Anterior cingulate cortex (tissue), 58 donors: ENCODE measurements around the gene SLC17A9.

Experiments used
- DNase-seq, 58 donors: peaks; one replicate each; lab custom pipeline; 2025; lab: John Stamatoyannopoulos, UW

The SLC17A9 gene

GRCh38 chr20:62965363-62965771 lies 12.9 kb downstream of the SLC17A9 start:
- no peak for DNase-seq

GRCh38 chr20:62966212-62967148 lies 14.0 kb downstream of the SLC17A9 start:
- DNase-seq, result no peak

- DNase-seq, result no peak
These were observed 14.6 kb downstream of the SLC17A9 start for GRCh38 chr20:62967149-62967501.

DNA sequence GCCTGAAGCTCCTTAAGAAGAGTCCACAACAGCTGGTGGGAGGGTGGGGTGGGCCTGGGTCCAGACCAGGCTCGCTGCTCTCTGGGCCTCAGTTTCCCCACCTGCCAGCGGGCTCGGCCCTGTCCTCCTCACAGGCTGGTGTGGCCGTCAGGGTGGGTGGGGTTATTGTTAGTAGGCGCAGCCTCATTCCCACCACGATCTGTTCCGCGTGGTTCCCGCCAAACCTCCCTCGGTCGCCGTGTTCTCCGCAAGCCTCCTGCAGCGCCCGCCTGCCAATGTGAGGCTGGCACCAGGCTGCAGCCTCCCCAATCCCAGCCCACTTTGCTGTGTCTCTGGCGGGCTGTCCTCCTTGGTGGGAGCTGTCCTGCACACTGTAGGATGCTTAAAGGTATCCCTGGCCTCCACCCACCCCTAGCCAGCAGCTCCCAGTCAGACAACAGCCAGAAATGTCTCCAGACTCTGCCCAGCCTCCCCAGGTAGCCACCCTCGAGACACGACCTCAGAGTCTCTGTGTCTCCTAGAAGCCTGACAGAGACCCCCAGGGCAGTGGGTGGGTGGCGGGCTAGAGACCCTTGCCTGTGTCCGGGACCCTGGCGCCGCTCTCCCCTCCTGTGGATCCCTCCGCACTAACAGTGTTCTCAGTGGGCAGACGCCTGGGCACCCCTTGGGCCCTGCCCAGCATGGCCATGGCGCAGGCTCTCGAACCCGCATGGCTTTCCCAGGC lies 15.3 kb downstream of the SLC17A9 start:
- DNase-seq, result no peak

DNA sequence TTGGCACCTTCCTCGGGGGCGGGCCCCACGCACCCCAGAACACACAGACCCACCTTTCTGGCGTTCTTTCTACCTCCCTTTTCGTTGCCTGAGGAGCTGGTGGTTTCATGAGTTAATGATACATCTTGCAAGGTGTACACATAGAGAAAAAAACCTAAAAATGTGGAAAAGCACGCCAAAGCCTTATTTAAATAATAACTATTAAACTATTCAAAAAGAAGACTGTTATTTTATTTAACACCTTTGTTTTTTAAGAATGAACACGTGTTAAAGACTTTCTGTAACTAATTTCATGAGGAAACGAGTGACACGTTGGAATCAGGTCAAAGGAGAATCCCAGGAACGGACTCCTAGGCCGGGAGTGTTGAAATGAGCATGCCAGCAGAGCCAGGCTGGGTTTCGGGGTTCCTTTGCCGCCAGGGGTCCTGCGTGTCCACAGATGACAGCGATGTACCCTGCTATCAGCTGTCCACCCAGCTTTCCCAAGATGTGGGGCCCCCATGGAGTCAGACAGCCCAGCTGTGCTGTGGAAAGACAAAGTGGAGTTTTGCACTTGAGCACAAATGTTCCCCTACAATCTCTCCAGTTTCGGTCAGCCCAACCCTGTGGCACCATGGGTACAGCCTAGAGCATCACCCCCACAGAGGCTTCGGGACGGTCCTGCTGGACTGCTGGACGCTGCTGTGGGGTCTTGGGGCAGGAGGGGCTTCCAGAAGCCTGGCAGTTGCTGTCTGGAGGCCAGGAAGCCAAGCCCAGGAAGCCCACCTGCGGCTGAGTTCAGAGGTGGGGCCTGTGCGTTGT lies 16.1 kb downstream of the SLC17A9 start:
- DNase-seq, result no peak

DNA sequence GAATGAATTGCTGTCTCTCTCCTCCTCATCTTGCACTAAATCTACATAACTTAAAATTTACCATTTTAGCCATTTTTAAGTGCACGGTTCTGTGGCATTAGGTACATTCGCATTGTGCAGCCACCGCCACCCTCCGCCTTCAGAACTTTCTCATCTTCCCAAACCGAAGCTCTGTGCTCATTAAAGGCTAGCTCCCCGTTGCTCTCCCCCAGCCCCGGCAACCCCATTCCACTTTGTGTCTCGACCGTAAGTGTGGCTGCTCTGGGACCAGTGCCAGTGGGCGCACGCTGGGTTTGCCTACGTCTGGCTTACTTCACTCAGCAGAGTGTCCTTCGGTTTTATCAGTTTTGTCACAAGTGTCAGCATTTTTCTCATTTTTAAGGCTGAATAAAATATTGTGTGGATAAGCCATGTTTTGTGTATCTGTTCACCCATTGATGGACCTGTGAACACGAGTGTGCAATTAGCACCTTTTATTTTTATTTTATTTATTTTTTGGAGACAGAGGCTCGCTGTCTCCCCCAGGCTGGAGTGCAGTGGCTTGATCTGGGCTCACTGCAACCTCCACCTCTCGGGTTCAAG lies 16.8 kb downstream of the SLC17A9 start:
- DNase-seq, result no peak

- no peak for DNase-seq
These were observed 17.4 kb downstream of the SLC17A9 start for GRCh38 chr20:62969939-62970306.

- DNase-seq, result no peak
These were observed 18.1 kb downstream of the SLC17A9 start for GRCh38 chr20:62970307-62971210.

DNA sequence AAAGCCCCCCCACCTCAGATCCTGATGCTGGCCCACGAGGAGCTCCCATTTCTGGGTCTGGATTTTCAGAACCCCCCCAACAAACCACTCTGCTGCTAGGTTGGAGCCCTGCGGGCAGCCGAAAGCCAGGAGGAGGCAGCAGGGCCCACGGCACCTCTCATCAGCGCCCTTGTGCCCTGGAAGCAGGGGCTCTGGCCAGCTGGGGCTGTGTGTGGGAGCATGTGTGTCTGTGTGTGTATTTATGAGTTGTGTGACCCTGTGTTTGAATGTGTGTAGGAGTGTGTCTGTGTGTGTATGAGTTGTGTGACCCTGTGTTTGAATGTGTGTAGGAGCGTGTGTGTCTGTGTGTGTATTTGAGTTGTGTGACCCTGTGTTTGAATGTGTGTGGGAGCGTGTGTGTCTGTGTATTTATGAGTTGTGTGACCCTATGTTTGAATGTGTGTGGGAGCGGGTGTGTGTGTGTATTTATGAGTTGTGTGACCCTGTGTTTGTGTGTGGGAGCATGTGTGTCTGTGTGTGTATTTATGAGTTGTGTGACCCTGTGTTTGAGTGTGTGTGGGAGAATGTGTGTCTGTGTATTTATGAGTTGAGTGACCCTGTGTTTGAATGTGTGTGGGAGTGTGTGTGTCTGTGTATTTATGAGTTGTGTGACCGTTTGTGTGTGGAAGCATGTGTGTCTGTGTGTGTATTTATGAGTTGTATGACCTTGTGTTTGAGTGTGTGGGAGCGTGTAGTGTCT lies 18.9 kb downstream of the SLC17A9 start:
- no peak for DNase-seq

GRCh38 chr20:62971950-62972844 lies 19.7 kb downstream of the SLC17A9 start:
- DNase-seq, result peak in 56 of 58 donors; percentile 14 to 87 (median 64)

DNA sequence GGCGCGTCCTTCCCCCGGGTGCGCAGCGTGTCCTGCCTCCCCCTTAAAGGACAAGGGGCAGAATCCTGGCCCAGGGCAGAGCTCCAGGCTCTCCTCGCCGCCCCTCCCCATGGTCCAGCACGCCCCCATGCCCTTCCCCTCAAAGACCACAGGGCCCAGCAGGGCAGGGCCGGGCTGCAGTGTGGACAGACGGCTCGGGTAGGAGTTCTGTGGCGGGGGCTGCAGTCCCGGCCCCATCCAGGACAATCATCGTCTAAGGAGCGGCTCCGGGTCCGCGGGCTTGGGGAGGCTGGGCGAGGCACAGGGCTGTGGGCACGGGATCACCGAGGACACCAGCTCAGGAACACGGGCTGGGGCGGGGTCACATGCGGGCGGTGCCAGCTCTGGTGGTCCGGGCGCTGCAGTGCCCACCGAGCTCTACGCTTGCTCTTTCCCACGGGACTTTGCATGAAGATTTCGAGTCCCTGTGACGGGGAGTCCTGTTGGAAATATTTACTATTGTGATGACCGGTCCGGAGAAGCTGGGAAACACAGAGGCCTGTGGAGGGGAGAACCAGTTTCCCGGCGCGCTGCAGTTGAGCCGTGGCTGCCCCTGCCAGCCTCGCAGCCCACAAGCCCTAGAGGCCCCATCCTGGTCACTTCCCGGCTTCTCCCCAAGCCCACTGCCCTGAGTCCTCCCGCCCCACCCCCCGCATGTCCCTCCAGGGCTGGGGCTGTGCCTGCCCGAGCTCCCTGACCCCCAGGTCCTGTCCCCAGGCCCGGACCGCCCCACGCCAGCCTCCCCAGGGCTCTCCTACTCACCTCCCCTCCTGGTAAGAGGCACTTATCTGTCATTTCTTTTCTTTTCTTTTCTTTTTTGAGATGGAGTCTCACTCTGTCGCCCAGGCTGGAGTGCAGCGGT lies 20.6 kb downstream of the SLC17A9 start:
- no peak for DNase-seq

DNA sequence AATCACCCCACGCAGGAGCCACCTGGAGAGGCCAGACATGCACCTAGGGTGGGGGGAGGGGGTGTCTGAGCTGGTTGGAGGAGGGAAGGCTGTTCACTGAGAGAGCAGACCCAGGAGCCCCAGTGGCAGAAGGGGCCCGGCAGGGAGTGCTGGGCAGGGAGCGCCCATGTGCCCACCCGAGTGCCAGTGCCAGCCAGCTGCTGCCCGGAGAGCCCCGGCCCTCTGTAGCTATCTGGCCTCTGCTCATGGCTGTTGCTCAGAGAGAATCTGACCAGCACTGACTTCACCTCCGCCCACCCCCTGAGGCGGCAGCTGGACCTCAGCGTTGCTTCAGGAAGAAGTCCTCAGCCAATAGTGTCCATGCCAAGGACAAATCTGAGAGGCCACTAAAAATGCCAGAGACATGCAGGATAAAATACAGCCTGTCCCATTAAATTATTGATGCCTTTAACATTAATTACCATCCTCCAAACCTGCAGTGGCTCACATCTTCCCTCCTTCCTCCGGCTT lies 22.8 kb downstream of the SLC17A9 start:
- no peak for DNase-seq

DNA sequence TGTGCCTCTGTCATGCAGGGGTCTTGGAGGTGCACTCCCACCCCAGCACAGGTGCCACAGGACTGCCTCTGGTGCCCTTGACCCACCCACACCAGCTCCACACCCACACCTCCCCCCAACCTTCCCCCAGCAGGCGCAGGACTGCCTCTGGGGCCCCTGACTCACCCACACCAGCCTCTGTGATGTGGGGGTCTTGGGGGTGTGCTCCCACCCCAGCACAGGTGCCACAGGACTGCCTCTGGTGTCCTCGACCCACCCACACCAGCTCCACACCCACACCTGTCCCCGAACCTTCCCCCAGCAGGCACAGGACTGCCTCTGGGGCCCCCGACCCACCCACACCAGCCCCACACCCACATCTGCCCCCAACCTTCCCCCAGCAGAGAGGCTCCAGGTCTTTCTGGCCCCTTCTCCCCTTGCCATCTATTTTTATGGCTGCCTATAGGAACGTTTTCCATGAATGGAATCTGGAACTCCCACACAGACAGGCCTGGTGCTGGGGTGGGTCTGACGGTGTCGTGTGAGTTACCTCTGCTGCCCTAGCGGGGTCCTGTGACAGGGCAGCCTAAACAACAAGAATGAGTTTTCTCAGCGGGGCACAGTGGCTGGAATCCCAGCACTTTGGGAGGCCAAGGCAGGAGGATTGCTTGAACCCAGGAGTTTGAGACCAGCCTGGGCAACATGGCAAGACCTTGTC lies 23.5 kb downstream of the SLC17A9 start:
- no peak for DNase-seq

- no peak for DNase-seq
These were observed 24.4 kb downstream of the SLC17A9 start for GRCh38 chr20:62976886-62977285.

DNA sequence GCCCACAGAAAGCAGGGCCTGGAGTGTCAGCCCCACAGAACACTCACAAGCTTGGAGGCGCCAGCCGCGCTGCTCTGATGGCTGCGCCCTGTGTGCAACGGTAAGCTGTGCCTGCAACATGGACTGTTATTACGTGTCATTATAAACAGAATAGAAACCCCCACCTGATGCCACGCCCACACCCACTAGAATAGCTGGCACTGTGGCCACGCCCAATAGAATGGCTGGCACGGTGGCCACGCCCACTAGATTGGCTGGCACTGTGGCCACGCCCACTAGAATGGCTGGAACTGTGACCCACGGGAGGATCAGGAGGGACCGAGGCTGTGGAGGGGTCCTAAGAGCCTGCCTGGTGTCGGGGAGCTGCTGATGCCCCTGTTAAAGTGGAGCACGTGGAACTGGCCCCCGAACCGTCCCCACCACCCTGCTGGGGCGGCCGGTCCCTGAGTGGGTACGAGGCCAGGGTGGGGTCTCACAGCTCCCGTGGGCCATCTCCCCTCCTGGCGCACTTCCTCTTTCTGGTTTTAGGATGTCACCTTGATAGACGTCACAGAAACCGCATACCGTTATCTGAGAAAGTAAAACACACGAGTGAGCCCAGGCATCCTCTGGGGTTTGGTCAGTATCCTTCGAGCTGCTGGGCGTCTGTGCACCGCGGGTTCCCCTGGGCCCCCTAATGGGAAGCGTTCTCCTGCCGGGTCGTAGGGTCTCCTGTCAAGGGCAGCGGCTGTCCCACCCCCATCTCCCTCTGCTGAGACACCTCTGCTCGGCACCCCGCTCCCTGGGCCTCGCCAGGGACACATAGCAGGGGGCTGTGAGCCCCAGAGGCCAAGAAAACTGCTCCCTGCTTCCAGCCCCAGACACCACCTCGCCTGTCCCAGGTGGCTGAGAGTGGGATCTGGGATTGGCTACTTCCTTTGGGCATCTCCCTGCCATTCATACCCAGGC lies 25.4 kb downstream of the SLC17A9 start:
- no peak for DNase-seq
